ENCODE results near the gene ZNF792.
"Not testable (repeated sequence)": the region's sequence is repeated elsewhere in the genome, so short reads cannot be mapped to it uniquely, and the experiment has no call there.

GRCh38 chr19:35006007-35006341 lies 41.9 kb upstream of the ZNF792 start:
- TF ChIP-seq CTCF (IDR thresholded peaks at IDR 0.05; ENCODE audit: low read length); EZH2 (IDR thresholded peaks at IDR 0.05; ENCODE audit: borderline replicate concordance, low read length): not testable (repeated sequence)
